Inferior parietal cortex (tissue), 1 donor: ENCODE measurements around the gene KRT79.

Experiments
- DNase-seq: peaks from one replicate; pipeline ENCODE4 v3.0.0-alpha.2; 2016; ENCODE audit errors: extremely low spot score

Gene KRT79

DNA sequence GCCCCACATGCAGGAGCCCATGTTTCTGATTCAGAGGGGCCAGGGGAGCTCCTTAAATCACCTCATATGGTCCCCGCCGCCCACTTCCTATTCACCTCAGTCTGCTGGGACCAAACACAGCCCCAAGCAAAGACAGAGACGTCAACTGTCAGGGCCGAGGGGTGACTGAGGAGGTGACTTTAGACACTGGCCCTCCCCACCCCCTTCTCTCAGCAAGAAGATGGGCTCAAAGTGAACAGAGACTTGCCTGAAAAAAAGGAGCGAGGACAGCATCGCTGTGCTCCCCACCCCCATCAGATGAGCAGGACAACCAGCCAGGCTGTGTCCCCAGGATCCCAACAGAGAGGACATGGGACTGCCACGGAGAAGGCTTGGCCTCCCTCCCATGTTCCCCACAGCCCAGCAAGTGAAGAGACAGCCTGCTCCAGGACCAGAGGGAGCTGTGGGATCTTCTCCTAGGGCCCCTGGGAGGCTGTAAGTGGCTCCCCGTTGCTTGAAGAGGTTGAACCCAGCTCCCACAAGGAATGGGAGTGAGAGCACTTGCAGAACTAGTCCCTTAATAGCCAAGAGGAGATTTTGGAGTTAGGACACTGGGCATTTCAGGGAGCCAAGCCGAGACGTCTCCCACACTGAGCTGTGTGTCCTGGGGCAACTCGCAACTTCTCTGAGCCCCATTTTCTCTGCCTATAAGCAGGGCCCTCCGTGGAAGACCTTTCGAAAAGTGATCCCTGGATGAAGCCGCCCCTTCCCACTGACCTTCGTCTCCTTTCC, 1.3 kb upstream of the KRT79 start:
- DNase-seq = no peak

DNA sequence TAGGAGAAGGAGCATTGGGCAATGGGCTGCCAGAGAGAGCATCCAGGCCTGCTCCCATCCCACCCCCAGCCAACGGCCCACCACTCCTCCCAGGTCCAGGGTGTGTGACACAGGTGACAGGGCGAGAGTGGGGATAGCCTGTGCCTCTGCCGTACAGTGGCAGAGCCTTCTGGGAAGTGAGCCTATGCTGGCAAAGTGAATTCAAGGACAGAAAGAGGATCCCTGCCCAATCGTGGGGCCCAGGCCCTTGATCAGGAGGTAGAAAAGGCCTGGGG, 553 bp upstream of the KRT79 start:
- no peak for DNase-seq

DNA sequence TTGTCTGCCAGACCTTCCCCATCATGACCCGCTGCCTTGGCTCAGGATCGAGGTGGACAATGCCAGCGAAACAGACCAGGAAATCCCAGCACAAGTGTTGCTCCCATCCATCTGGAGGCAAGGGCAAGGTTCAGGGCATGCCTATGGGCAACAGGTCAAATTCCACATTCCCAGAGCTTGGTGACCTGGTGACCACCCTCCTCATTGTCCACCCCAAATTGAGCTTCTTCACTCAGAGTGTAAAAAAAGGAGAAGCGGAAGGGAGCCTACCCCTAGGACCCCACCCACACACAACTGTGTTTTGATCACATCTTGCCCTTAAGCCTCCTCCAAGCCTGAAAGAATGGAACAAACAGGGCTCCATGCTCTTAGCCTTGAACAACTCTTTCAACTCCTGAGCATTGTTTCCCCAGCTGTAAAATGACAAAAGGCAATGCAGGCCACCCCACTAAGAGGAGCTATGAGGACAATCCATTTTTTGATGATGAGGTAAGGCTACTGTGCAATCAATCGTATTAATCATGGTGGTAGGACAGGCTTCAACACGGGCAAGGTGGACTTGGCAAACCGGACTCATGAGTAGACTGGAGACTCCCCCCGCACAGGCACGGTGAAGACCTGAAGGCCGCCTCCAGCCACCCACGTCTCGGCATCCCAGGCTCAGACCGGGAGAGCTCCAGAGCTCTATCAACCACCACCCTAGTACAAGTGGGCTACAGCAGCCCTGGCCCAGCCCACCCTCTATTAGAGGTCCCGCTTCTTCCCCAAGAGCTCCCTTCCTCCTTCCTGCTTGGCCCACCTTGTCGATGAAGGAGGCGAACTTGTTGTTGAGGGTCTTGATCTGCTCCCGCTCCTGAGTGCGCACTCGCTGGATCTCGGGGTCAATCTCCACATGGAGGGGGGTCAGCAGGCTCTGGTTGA, 866 bp downstream of the KRT79 start:
- DNase-seq = no peak

DNA sequence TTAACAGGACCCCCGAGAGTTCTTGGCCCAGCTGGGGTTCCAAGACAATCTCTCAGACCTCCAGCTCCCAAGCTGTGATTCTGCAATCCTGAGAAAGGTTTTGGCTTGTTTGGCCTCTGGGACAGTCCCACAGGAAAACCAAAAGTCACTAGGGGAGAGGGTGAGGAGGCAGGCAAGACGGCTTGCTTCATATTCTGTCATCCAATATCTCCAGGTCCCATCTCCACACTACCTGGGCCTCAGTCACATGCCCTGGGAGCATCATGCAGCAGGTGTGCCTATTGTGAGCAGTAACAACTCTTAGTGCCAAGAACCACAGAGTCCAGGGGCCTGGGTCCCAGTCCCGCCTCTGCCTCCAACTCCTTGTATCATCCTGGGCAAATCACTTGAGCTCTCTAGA, 1.7 kb downstream of the KRT79 start:
- DNase-seq = no peak

DNA sequence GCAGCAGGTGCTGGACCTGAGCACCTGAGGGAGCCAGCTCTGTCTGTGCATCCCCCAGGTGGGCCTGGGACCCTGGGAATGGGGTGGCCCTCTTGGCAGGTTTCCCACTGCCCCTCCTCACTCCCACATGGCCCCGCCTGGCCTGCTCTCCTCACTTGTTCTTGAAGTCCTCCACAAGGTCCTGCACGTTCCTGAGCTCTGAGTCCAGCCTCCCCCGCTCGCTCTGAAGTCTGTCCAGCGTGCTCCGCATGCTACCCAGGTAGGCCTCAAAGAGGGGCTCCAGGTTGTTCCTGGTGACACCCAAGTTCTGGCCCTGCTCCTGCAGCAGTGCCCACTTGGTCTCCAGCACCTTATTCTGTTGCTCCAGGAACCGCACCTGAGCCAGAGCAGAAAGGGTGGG, 2.9 kb downstream of the KRT79 start:
- DNase-seq = no peak

DNA sequence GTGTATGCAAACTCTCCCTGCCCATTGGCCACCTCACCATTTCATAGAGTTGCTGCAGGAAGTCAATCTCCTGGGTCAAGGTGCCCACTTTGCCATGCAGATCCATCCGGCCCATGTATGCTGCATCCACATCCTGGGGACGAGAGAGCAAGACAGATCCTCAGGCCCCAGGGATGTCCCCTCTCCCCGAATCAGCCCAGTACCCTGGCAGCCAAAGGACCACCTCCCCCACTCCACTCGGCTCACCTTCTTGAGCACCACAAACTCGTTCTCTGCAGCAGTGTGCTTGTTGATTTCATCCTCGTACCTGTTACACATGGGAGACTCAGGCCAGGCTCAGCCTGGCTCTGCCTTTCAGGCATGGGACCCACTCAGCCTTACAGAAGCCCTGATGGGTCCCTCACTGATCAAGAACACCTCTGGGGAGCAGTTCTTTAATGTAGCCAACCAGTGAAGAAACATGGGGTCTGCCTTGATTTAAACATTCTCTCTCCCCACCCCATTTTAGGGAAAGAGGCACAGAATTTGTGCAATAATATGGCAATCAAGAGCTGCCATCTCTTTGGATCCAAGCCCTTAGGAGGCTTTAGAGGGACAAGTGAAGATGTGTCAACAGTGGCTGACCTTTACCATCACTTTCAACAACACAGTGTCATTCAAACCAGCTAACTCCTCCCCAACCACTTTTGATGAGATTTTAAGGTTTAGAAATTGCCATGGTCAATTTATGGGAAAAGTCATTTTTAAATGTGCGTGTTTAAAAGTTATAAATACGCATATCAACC, 3.9 kb downstream of the KRT79 start:
- no peak for DNase-seq

DNA sequence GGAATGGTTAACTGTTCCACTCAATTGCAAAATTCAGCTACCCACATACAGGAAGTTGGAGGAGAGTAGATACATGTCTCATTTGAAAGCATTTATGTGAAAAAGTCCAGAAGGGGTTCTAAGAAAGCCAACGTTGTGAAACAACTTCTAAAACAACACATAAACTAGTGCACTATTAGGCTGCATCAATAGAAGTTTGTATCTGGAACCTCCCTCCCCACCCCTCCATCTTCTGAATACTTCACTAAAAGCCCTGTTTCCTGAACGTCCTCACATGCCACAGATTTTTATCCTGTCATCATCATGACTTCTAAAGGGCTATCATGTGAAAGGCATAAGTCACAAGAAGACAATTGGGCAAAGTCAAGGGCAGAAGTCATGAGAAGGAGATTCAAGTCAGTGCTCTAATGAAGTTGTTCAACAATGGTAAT, 5.5 kb downstream of the KRT79 start:
- no peak for DNase-seq

DNA sequence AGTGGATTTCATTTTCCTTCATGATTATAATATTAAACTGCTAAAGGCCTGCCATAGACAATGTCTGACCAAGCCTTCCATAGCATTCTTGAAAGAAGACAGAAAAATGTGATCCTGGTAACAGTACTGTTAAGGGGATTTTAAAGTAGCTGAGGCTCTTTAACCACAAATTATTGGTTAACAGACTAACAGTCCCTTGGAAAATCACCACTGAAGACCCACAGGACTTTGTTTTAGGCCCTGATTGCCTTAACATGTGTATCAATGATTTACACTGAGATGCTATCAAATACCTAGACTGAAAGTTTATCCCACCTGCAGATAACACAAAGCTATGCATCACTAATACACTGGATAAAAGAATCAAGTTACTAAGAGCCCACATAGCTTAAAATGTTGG, 6.0 kb downstream of the KRT79 start:
- DNase-seq = no peak

DNA sequence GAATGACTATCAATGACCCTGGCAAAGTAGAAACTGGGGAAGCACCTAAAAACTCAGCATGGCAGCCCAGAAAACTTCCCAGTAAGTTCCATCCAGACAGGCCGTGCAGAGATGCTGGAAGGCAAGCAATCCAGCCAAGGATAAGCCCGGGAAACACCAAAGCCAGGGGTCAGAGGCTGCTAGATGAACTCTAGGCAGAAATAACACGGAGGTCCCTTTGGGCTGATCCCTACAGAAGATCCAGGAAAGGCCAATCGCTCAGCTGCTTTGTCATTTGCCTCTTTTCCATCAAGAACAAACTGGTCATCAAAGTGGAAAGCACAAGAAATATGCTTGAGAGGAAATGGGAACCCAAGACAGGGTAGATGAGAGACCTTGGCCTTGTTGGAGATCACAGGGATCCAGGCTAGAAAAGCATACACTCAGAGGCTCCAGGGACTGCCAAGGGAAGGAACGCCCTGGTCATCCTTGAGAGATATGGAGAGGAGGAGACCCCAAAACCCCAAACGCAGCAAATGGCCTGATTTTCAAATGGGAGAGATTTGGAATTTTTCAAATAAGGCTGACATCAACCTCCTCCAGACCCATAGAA, 6.5 kb downstream of the KRT79 start:
- no peak for DNase-seq

DNA sequence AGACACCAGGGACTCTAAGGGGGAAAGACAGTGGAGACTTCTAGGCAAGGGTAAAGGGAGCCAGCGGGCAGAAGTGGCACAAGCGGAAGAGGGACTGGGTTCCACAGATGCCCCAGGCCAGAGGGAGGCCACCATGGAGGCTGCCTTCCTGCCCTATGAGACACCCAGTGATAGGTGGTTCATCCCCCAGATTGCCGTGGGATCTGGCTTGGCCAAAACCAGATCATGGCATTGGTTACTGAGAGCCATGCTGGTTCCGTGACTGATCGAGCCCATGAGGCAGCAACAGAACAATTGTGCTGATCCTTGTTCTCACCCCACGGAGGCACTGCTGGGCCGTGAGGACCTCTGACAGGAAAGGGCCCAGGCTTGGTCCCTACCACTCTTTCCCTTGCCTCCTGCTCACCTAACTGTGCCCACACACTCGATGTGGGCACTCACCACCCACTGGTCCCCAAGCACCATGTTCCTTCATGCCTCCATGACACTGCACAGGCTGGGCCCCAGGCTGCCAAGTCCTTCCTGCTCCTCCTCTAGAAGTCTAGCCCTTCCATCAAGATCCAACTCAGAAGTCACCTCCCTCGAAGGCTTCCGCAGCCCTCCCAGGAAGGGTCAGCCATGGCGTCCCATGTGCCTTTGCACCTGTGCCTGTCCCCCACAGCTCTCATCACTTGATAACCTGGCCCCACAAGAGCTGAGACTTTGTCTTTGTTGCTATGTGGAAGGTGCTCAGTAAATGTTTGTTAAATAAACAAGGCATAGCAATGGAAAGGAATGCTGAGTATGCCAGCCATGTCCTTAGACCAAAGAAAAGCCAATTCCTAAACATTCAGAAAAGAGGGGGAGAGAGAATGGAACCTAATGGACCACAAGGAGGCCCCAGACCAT, 7.3 kb downstream of the KRT79 start:
- DNase-seq = no peak

DNA sequence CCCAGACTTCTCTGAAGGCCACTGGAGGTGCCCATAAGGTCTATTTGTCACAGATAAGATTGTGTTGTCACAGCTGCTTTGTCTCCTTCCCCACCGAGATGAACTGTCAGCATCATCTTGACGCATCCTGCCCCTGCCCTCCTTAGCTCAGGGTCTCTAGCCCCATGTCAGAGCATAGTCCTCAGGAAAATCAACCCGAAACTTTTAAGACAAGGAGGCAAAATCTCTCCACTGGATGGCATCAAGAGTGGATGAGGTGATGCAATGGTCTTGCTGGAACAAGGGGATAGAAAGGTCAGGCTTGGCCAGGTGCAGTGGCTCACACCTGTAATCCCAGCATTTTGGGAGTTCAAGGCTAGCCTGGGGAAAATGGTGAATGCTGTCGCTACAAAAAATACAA, 8.2 kb downstream of the KRT79 start:
- no peak for DNase-seq

DNA sequence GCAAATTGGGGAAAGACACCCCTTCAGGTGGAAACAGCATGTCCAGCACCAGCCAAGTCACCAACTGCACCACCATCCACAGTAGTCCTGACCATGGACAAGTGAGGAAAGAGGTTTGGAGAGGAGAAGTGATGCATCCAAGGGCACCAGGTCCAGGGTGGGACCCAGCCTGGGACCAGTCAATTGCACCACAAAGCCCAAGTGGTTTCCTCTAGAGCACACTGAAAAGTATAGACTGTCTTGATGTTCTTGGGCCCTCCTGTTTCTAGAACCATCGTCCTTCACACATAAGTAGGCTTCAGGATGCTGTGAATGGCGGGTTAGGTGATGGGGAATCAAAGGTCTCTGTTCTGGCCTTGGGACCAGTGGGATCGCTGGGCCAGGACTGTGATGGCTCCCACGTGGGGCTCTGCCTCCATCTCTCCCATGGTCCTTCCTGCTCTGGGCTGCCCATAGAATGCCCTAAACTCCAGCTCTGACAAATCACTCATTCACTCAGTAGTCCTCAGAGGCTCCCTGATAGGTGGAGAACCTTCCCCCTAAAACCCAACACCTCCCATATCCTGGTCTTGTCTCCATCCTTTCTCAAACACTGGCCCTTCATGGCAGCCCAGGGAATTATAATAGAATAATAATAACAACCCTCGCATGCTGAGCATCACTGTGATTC, 9.2 kb downstream of the KRT79 start:
- no peak for DNase-seq

DNA sequence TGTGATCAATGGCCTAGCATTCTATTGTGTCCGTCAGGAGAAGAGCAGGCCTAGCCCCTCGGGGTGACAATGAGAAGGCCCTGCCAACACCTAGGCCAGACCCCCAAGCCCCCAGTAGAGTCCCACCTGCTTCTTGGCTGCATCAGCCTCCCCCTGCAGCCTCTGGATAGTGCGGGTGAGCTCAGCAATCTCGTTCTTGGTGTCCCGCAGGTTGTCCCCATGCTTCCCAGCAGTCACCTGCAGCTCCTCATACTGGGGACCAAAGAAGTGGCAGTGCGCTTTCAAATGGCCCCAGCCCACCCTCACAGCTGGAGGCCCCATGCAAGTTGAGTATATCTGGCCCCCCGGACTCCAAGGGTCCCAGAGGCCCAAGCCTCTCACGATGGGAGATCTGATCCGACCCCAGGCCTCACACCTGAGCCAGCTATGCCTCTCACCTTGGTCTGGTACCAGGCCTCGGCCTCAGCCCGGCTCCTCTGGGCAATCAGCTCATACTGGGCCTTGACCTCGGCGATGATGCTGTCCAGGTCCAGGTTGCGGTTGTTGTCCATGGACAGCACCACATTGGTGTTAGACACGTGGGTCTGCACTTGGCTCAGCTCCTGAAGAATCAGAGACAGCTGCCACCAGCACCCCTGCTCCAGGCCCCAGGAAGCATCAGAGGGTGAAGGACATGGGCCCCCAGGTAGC, 10.2 kb downstream of the KRT79 start:
- no peak for DNase-seq

DNA sequence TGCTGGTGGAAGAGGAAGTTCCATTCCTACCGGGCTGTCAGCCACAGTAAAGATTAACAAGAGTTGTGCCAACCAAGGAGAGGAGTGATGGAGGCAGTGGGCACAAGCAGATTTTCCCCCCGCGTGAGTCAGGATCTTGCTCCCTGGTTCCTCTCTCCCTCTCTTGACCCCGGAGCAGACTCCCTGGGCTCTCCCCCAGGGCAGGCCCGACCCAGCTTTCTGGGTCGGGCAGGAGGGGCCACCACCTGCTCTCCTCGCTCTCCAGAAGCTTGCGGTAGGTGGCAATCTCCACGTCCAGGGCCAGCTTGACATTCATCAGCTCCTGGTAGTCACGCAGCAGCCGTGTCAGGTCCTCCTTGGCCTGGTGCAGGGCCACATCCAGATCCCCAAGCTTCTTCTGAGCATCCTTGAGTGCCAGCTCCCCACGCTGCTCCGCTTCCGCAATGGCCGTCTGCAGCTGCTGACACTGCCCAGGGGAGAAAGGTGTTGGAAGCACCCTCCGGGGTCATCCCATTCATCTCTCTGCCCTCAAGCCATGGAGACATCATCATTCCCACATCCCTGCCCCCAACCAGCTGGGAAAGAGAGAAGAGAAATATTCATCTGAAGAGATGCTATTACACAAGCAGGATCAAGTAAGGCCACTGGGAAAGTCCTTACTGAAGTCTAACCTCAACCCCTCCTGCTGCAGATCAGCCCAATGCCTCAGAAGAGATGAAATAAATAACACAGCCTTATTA, 11.2 kb downstream of the KRT79 start:
- DNase-seq = no peak

DNA sequence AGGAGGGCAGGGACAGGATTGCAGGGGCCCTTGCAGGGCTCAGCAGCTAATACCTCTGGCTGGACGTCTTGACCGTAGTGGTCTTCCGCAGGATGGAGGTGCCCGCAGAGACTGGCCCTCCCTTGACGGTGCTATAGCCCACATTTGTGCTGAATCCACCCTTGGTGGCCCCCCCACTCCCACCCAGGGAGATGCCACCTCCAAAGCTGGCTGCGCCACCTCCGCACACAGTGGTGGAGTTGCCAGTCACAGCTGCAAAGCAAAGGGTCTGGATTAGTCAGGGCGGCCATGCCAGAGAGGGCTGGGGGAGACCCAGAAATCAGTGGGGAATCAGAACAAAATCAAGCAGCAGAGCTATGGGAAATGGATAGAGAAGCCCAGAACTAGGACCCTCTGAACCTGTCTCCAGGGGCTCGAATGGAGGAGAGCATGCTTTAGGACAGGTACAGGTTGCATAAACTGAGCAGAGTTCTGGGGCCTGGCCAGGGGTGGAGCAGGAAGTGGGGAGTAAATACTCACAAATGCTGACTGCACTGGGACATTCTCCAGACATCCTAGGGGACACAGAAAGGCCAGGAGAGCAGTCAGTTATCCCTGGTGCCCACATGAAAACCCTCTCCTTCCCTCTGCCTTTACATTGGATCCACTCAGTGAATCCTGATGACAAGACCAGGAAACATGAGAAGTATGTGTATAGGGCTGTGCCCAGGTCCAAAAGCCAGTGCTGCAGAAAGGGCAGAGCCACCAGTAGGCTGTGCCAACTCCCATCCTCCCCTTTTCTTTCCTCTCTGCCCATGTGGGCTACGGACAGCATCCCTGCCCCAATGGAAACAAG, 12.1 kb downstream of the KRT79 start:
- no peak for DNase-seq

DNA sequence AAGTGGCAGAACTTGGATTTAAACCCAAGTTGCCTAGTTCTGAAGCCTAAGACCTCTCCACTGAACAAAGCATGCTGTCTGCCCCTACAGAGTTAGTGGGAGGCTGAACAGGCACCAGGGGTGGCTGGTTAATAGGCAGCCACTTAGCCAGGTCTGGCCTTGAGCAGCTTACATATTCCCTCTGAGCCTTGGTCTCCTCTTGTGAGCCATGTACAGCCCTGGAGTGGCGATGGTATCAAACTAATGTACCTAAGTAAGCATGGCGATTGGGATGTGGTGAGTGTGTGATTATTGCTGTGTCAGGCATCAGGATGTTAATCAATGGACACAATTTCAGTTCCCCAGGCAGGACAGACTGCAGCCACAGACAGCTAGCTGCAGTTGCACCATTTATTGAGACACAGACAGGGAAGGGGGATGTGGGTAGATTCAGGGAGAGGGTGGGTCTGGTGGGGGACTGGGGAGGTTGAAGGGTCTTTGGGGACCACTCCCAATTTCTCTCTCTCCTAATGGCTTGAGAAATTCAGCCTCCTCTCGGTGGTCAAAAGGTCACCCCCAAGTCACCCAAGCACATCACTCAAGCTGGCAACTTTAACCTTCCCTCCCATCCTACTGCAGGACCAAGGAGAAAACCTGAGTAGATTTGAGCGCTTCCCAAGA, 12.9 kb downstream of the KRT79 start:
- no peak for DNase-seq

DNA sequence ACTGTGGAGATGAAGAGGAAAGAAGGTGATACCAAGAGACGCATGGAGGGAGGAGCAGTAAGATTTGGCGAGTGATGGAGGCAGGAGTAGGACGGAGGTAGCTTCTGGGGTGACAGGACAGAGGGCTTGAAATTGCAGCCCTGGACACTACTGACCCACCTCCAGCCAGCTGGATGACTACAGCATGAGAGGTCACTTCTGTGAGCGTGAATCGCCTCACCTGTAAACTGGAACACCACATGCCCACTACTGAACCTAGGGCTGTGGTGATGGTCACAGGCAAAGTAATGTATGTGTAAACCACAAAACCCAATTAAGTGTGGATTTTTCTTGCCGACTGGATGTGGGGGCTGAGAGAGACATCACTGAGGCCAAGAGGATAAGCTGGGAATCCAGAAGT, 13.6 kb downstream of the KRT79 start:
- no peak for DNase-seq
